Calu3 (cell line): ENCODE measurements around the gene CDYL2. TPM values are rescaled to one million over a fixed set of nuclear protein-coding genes. Genes with fewer than 3 reads are reported as not detected.

Experiments used
- BruUV-seq: library from RNA; stranded (reverse); fragments of 400-500 nt; replicated peaks from 2 replicates; lab custom pipeline; 2021; lab: Mats Ljungman, UMichigan
- CTCF ChIA-PET: fragments of 300-600 bp; sonication (Branson Sonifier 250); formaldehyde crosslinking; loops from one replicate; lab custom pipeline; 2022; ENCODE audit warnings: antibody characterized with exemption; lab: Charles Lee
- DNase-seq: peaks from one replicate; pipeline ENCODE4 v3.0.0; 2022
- H3K27ac Mint-ChIP-seq: one replicate; pipeline ENCODE4 v1.8.0; 2022; ENCODE audit warnings: mixed read lengths; ENCODE audit not compliant: unreplicated experiment
- H3K27me3 Mint-ChIP-seq: one replicate; pipeline ENCODE4 v1.8.0; 2022; ENCODE audit warnings: mixed read lengths; ENCODE audit not compliant: unreplicated experiment
- H3K36me3 Mint-ChIP-seq: one replicate; pipeline ENCODE4 v1.8.0; 2022; ENCODE audit warnings: mild to moderate bottlenecking, moderate library complexity, mixed read lengths; ENCODE audit not compliant: insufficient read depth, unreplicated experiment
- H3K4me1 Mint-ChIP-seq: one replicate; pipeline ENCODE4 v1.8.0; 2022; ENCODE audit warnings: mild to moderate bottlenecking, low read depth, mixed read lengths; ENCODE audit not compliant: unreplicated experiment
- H3K4me3 Mint-ChIP-seq: one replicate; pipeline ENCODE4 v1.8.0; 2022; ENCODE audit warnings: mild to moderate bottlenecking, low read depth, moderate library complexity, mixed read lengths; ENCODE audit not compliant: unreplicated experiment
- H3K9me3 Mint-ChIP-seq: one replicate; pipeline ENCODE4 v1.8.0; 2022; ENCODE audit warnings: low read depth, mixed read lengths; ENCODE audit not compliant: unreplicated experiment
- intact Hi-C: fragments of 100-400 bp; cut with micrococcal nuclease; formaldehyde crosslinking; loops from one replicate; pipeline ENCODE4 v1.10.0; 2022; ENCODE audit not compliant: unreplicated experiment
- total RNA-seq: library from RNA; stranded (reverse); gene quantifications from 2 replicates; pipeline ENCODE4 v1.2.3, GENCODE V29; 2022
- TF ChIP-seq, protein P1 (sequence below): fragments of 200-600 bp; IDR thresholded peaks from one replicate; pipeline ENCODE4 v1.8.0; 2022; ENCODE audit warnings: antibody characterized with exemption; ENCODE audit not compliant: unreplicated experiment

CDYL2 gene
- total RNA-seq, 1 experiment from 2014 or later, result 1.0 TPM

DNA sequence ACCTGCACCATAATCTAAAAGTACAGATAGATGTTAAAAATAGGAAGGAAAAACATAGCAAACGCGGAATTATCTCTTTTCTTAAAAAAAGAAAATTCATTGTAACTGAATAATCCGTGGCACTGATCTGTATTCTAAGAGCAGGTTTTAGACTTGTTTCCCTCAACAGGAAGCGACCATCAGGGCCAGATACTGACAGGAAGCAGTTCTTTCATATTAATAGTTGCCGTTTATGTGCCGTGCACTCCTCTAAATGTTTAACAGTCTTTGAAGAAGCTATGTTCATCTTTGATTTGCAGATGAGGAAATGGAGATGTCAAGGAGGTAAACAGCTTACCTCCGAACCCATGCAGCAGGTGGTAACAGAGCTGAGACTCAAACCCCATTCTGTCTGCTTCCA lies 240.0 kb downstream of the CDYL2 start:
- DNase-seq, result no peak
- Mint-ChIP-seq H3K4me3 (no peak overlapping the region), H3K4me1 (no peaks in the 10 kb centered on the region), H3K36me3 (no peaks in the 10 kb centered on the region), H3K9me3 (no peaks in the 10 kb centered on the region), H3K27ac (no peak overlapping the region), H3K27me3 (peaks cover 57% of the 10 kb centered on the region)
- TF ChIP-seq, protein P1, sequence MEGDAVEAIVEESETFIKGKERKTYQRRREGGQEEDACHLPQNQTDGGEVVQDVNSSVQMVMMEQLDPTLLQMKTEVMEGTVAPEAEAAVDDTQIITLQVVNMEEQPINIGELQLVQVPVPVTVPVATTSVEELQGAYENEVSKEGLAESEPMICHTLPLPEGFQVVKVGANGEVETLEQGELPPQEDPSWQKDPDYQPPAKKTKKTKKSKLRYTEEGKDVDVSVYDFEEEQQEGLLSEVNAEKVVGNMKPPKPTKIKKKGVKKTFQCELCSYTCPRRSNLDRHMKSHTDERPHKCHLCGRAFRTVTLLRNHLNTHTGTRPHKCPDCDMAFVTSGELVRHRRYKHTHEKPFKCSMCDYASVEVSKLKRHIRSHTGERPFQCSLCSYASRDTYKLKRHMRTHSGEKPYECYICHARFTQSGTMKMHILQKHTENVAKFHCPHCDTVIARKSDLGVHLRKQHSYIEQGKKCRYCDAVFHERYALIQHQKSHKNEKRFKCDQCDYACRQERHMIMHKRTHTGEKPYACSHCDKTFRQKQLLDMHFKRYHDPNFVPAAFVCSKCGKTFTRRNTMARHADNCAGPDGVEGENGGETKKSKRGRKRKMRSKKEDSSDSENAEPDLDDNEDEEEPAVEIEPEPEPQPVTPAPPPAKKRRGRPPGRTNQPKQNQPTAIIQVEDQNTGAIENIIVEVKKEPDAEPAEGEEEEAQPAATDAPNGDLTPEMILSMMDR, result no peak
- BruUV-seq, result no TSS peak
- CTCF ChIA-PET, result no interaction called here
- intact Hi-C loops, result no loop called here

DNA sequence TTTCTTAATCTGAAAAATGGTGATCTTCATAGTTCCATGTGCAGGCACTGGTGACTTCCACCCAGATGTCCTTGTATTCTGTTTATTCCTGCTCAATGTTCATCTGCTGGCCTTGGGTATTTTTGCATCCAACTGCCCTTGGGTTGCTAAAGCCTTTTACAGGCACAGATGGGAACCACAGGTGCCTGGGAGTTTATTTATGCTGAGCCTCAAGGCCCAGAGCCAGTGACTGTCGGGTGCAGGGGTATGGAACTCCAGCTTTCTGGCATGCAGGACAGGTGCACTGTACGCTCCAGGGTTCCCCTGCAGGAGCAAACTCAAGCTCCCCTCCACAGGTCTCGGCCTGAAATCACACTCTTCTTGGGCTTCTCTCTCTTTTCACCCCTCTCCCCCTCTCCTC lies 241.3 kb downstream of the CDYL2 start:
- Mint-ChIP-seq H3K9me3 (no peaks in the 10 kb centered on the region), H3K27me3 (peaks cover 67% of the 10 kb centered on the region), H3K36me3 (no peaks in the 10 kb centered on the region), H3K27ac (no peak overlapping the region), H3K4me3 (no peak overlapping the region), H3K4me1 (no peaks in the 10 kb centered on the region)
- TF ChIP-seq, protein P1, result no peak
- no peak for DNase-seq
- CTCF ChIA-PET, result no interaction called here
- BruUV-seq, result no TSS peak
- intact Hi-C loops, result no loop called here

DNA sequence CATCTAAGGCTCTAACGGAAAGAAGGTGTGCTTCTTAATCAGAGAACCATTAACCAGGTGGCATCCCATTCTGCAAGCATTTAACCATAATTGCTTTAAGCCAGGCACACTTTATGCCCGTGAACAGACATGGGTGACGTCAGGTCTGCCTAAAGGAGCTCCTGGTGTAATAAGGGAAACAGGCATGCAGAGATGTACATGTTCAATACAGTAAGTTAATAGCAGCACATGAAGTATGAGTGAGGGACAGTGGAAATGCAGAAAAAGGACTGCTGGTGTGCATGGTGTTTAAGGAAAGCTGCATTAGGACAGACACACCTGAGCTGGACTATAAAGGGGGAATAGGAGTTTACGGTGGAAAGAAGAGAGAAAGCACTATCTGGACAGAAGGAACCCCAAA lies 245.0 kb downstream of the CDYL2 start:
- intact Hi-C loops, result no loop called here
- no peaks in the 10 kb centered on the region for H3K9me3 Mint-ChIP-seq
- DNase-seq, result no peak
- H3K4me1 Mint-ChIP-seq, result no peaks in the 10 kb centered on the region
- H3K27me3 Mint-ChIP-seq, result peaks cover 51% of the 10 kb centered on the region
- TF ChIP-seq, protein P1, result no peak
- H3K27ac Mint-ChIP-seq, result no peak overlapping the region
- H3K4me3 Mint-ChIP-seq, result no peak overlapping the region
- H3K36me3 Mint-ChIP-seq, result no peaks in the 10 kb centered on the region
- CTCF ChIA-PET, result interaction anchor here (0.6 kb wide), 1 partner anchor 1547 kb away, joined by 3 read pairs; no protein-coding TSS in a partner anchor
- BruUV-seq, result no TSS peak

DNA sequence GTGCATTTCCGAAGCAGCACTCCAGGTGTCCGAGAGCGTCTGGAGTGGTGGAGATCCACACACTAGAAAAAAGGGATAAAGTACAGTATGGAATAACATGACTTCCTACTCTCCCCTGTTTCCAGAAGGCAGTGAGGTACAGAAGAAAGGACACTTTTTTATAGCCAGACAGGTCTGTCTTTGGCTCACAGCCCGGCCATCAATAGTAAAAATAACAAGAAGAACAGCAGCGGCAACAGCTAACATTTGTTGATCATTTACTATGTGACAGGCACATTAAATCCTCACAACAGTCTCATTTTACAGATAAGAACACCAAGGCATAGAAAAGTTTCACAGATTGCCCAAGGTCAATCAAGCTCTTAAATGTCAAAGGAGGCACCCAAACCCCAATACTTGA lies 247.4 kb downstream of the CDYL2 start:
- CTCF ChIA-PET, result no interaction called here
- Mint-ChIP-seq H3K27me3 (peaks cover 51% of the 10 kb centered on the region), H3K27ac (no peak overlapping the region), H3K4me1 (no peaks in the 10 kb centered on the region), H3K4me3 (no peak overlapping the region), H3K9me3 (no peaks in the 10 kb centered on the region), H3K36me3 (no peaks in the 10 kb centered on the region)
- intact Hi-C loops, result no loop called here
- BruUV-seq, result no TSS peak
- TF ChIP-seq, protein P1, result no peak
- no peak for DNase-seq
